HUES6 (cell line): ENCODE measurements around the gene MZT2B.
"Not testable (repeated sequence)": the region's sequence is repeated elsewhere in the genome, so short reads cannot be mapped to it uniquely, and the experiment has no call there.

Experiments used
- H3K27ac ChIP-seq: 2 replicates; pipeline ENCODE4 v1.7.0; 2013; ENCODE audit warnings: low read depth, mild to moderate bottlenecking, low read length, inconsistent platforms
- H3K27me3 ChIP-seq: 2 replicates; pipeline ENCODE4 v1.6.1; 2013; ENCODE audit warnings: low read length; ENCODE audit not compliant: control insufficient read depth, insufficient read depth
- H3K36me3 ChIP-seq: 2 replicates; pipeline ENCODE4 v1.6.1; 2013; ENCODE audit warnings: low read length; ENCODE audit not compliant: control insufficient read depth, insufficient read depth
- H3K4me1 ChIP-seq: 2 replicates; pipeline ENCODE4 v1.6.1; 2013; ENCODE audit warnings: low read length; ENCODE audit not compliant: control insufficient read depth, insufficient read depth
- H3K4me3 ChIP-seq: 2 replicates; pipeline ENCODE4 v1.5.1; 2013; ENCODE audit warnings: low read depth, low read length
- H3K9ac ChIP-seq: one replicate; pipeline ENCODE4 v1.6.1; 2013; ENCODE audit warnings: mild to moderate bottlenecking, low read length
- H3K9me3 ChIP-seq: 2 replicates; pipeline ENCODE4 v1.6.1; 2013; ENCODE audit warnings: low read depth, low read length; ENCODE audit not compliant: control insufficient read depth, insufficient read depth

The MZT2B gene

GRCh38 chr2:130154423-130154770 is 27.7 kb upstream of the MZT2B start:
- H3K27me3 ChIP-seq, H3K9me3 ChIP-seq: not testable (repeated sequence)
- peaks cover 66% of the 10 kb centered on the region for H3K36me3 ChIP-seq

GRCh38 chr2:130154773-130155765 is 27.0 kb upstream of the MZT2B start:
- H3K9me3 ChIP-seq = no peaks in the 10 kb centered on the region
- H3K27me3 ChIP-seq = no peaks in the 10 kb centered on the region
- H3K36me3 ChIP-seq = peaks cover 73% of the 10 kb centered on the region
- no peaks in the 10 kb centered on the region for H3K4me1 ChIP-seq
- no peak overlapping the region for H3K4me3 ChIP-seq
- H3K9ac ChIP-seq = no peak overlapping the region
- no peak overlapping the region for H3K27ac ChIP-seq

More at GRCh38 chr2:130154423-130154770, 27.7 kb upstream of the MZT2B start:
- not testable (repeated sequence) for H3K9ac ChIP-seq, H3K4me1 ChIP-seq, H3K4me3 ChIP-seq, H3K27ac ChIP-seq

GRCh38 chr2:130155956-130156623 is 26.0 kb upstream of the MZT2B start:
- peaks cover 71% of the 10 kb centered on the region for H3K36me3 ChIP-seq
- not testable (repeated sequence) for H3K9ac ChIP-seq, H3K4me1 ChIP-seq, H3K9me3 ChIP-seq, H3K4me3 ChIP-seq, H3K27ac ChIP-seq, H3K27me3 ChIP-seq

GRCh38 chr2:130156624-130157004 is 25.4 kb upstream of the MZT2B start:
- H3K36me3 ChIP-seq = peaks cover 69% of the 10 kb centered on the region
- no peaks in the 10 kb centered on the region for H3K9me3 ChIP-seq
- H3K27me3 ChIP-seq = no peaks in the 10 kb centered on the region
- no peak overlapping the region for H3K27ac ChIP-seq
- no peak overlapping the region for H3K4me3 ChIP-seq
- H3K4me1 ChIP-seq = no peaks in the 10 kb centered on the region
- no peak overlapping the region for H3K9ac ChIP-seq

GRCh38 chr2:130157354-130157753 is 24.7 kb upstream of the MZT2B start:
- not testable (repeated sequence) for H3K4me3 ChIP-seq, H3K9me3 ChIP-seq, H3K4me1 ChIP-seq, H3K27me3 ChIP-seq, H3K9ac ChIP-seq, H3K27ac ChIP-seq
- peaks cover 64% of the 10 kb centered on the region for H3K36me3 ChIP-seq

GRCh38 chr2:130157825-130158514 is 24.1 kb upstream of the MZT2B start:
- H3K27ac ChIP-seq, H3K4me3 ChIP-seq, H3K27me3 ChIP-seq, H3K9ac ChIP-seq, H3K9me3 ChIP-seq, H3K4me1 ChIP-seq: not testable (repeated sequence)
- H3K36me3 ChIP-seq = peaks cover 64% of the 10 kb centered on the region

GRCh38 chr2:130158631-130159030 is 23.4 kb upstream of the MZT2B start:
- H3K36me3 ChIP-seq = peaks cover 64% of the 10 kb centered on the region
- H3K27me3 ChIP-seq = no peaks in the 10 kb centered on the region
- no peak overlapping the region for H3K4me3 ChIP-seq
- H3K27ac ChIP-seq = no peak overlapping the region
- H3K9me3 ChIP-seq = no peaks in the 10 kb centered on the region
- H3K4me1 ChIP-seq = no peaks in the 10 kb centered on the region
- H3K9ac ChIP-seq = no peak overlapping the region

- not testable (repeated sequence) for H3K4me3 ChIP-seq, H3K4me1 ChIP-seq, H3K27me3 ChIP-seq, H3K9ac ChIP-seq, H3K9me3 ChIP-seq, H3K27ac ChIP-seq
- peaks cover 66% of the 10 kb centered on the region for H3K36me3 ChIP-seq
Observed at GRCh38 chr2:130159376-130159775, 22.7 kb upstream of the MZT2B start.

GRCh38 chr2:130160131-130160530 is 21.9 kb upstream of the MZT2B start:
- H3K9me3 ChIP-seq = no peaks in the 10 kb centered on the region
- H3K4me3 ChIP-seq = no peak overlapping the region
- no peaks in the 10 kb centered on the region for H3K27me3 ChIP-seq
- H3K9ac ChIP-seq = no peak overlapping the region
- no peaks in the 10 kb centered on the region for H3K4me1 ChIP-seq
- H3K36me3 ChIP-seq = peaks cover 65% of the 10 kb centered on the region
- no peak overlapping the region for H3K27ac ChIP-seq

GRCh38 chr2:130160838-130161705 is 21.0 kb upstream of the MZT2B start:
- H3K27me3 ChIP-seq, H3K4me1 ChIP-seq, H3K27ac ChIP-seq, H3K4me3 ChIP-seq, H3K9ac ChIP-seq, H3K9me3 ChIP-seq: not testable (repeated sequence)
- peaks cover 66% of the 10 kb centered on the region for H3K36me3 ChIP-seq
